Panc1 (cell line): ENCODE data around the gene TBXT.

ENCODE experiments used
- CTCF ChIP-seq: fragments of 450-650 bp; IDR thresholded peaks from 2 replicates; pipeline ENCODE4 v1.5.1; 2017; ENCODE audit warnings: mild to moderate bottlenecking
- POLR2AphosphoS5 ChIP-seq: IDR thresholded peaks from 2 replicates; pipeline ENCODE4 v1.6.1; 2012; ENCODE audit warnings: mild to moderate bottlenecking, low read depth, low read length, moderate library complexity
- REST ChIP-seq, 2 experiments: IDR thresholded peaks; 2 replicates each; pipeline ENCODE4 v1.6.1; 2011 to 2012; ENCODE audit warnings: low read depth in 2 of 2, control low read depth in 1 of 2, low read length in 1 of 2, mild to moderate bottlenecking in 1 of 2, moderate library complexity in 1 of 2; ENCODE audit not compliant: insufficient read depth in 1 of 2
- TCF7L2 ChIP-seq: IDR thresholded peaks from 2 replicates; pipeline ENCODE4 v1.6.1; 2011; ENCODE audit warnings: mild to moderate bottlenecking, low read depth, low read length, inconsistent platforms

DNA sequence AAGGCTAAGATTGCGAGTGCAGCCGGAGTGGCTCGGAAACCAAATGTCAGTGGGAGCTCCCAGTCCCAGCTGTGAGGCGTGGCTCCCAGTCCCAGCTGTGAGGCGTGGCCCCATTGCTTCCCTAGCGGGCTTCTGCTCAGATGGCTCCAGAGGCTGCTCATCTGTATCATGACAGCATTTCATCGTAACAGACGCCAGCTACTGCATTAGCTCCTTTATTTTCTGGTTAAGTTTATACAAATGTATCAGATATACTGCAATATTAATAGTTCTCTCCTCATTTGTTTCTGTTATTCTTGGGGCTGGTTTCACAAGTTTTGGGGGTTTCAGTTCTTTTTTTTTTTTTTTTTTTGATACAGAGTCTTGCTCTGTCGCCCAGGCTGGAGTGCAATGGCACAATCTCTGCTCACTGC, 34.7 kb upstream of the TBXT start:
- TF ChIP-seq CTCF (no peak), TCF7L2 (no peak), POLR2AphosphoS5 (no peak), REST (IDR thresholded peaks at IDR 0.05; ENCODE audit: insufficient read depth in 1 of 2, low read depth in 2 of 2, low read length in 1 of 2) (no peak)
